CD14-positive monocyte (primary cell): Measurements from ENCODE around the gene POLE. TPM values are rescaled to one million over a fixed set of nuclear protein-coding genes. Genes with fewer than 3 reads are reported as not detected.

Experiments
- DNase-seq, 3 donors: peaks; one replicate each; pipeline ENCODE4 v3.0.0-alpha.2; 2011 to 2022
- H2AFZ ChIP-seq: 2 replicates; pipeline ENCODE4 v1.6.0; 2012; ENCODE audit warnings: mild to moderate bottlenecking, low read depth, low read length, inconsistent platforms; ENCODE audit not compliant: insufficient read depth, poor library complexity, severe bottlenecking
- H3K27ac ChIP-seq, 2 donors: 1 replicate in 1 of 2; 2 replicates in 1 of 2; pipeline ENCODE4 v1.5.1; 2012 to 2013; ENCODE audit warnings: low read length in 2 of 2, control low read depth in 1 of 2, inconsistent platforms in 1 of 2, low read depth in 1 of 2, mild to moderate bottlenecking in 1 of 2
- H3K27me3 ChIP-seq, 2 donors: one replicate each; pipeline versions ENCODE4 v1.6.0 to v1.6.1; 2011 to 2013; ENCODE audit warnings: low read length in 2 of 2; ENCODE audit not compliant: control insufficient read depth in 2 of 2, insufficient read depth in 2 of 2
- H3K36me3 ChIP-seq, 2 donors: replicated peaks in 1 of 2; 1 replicate in 1 of 2; 2 replicates in 1 of 2; pipeline versions ENCODE4 v1.5.1 to v1.6.1; 2012 to 2013; ENCODE audit warnings: low read length in 2 of 2, control low read depth in 1 of 2, inconsistent platforms in 1 of 2, mild to moderate bottlenecking in 1 of 2; ENCODE audit not compliant: insufficient read depth in 2 of 2, control insufficient read depth in 1 of 2
- H3K4me1 ChIP-seq, 2 donors: 1 replicate in 1 of 2; 2 replicates in 1 of 2; pipeline versions ENCODE4 v1.5.1 to v1.6.1; 2012 to 2013; ENCODE audit warnings: low read length in 2 of 2, control low read depth in 1 of 2, inconsistent platforms in 1 of 2, mild to moderate bottlenecking in 1 of 2, moderate library complexity in 1 of 2; ENCODE audit not compliant: insufficient read depth in 2 of 2, control insufficient read depth in 1 of 2
- H3K4me2 ChIP-seq: replicated peaks from 2 replicates; pipeline ENCODE3; 2012; ENCODE audit warnings: low read length, moderate library complexity, mild to moderate bottlenecking; ENCODE audit not compliant: poor library complexity, severe bottlenecking; ENCODE audit errors: extremely low read depth
- H3K4me3 ChIP-seq, 3 experiments: fragments of 200-600 bp in 1 of 3; sonication (generic) in 1 of 3; replicated peaks in 1 of 3; 1 replicate in 2 of 3; 2 replicates in 1 of 3; pipeline ENCODE4 v1.5.1; 2011 to 2013; ENCODE audit warnings: low read length in 3 of 3, mild to moderate bottlenecking in 3 of 3, control low read depth in 2 of 3, low read depth in 2 of 3, inconsistent platforms in 1 of 3, moderate library complexity in 1 of 3
- H3K79me2 ChIP-seq: 2 replicates; pipeline ENCODE4 v1.6.0; 2012; ENCODE audit warnings: mild to moderate bottlenecking, control low read depth, inconsistent platforms, low read length, moderate library complexity; ENCODE audit not compliant: insufficient read depth
- H3K9ac ChIP-seq: 2 replicates; pipeline ENCODE4 v1.6.0; 2017; ENCODE audit warnings: low read length, mild to moderate bottlenecking; ENCODE audit not compliant: insufficient read depth, poor library complexity, severe bottlenecking
- H3K9me3 ChIP-seq, 2 donors: replicated peaks in 1 of 2; 1 replicate in 1 of 2; 2 replicates in 1 of 2; pipeline versions ENCODE4 v1.5.1 to v1.6.1; 2012 to 2013; ENCODE audit warnings: low read length in 2 of 2, control low read depth in 1 of 2; ENCODE audit not compliant: control insufficient read depth in 1 of 2, insufficient read depth in 1 of 2
- H4K20me1 ChIP-seq: 2 replicates; pipeline ENCODE4 v1.6.0; 2012; ENCODE audit warnings: mild to moderate bottlenecking, low read length, control low read depth, moderate library complexity; ENCODE audit not compliant: insufficient read depth
- H3K27ac Mint-ChIP-seq, 7 donors: one replicate each; pipeline ENCODE4 v1.8.0; 2020; ENCODE audit warnings: mild to moderate bottlenecking in 7 of 7, mixed read lengths in 7 of 7, moderate library complexity in 6 of 7, inconsistent platforms in 2 of 7
- H3K27me3 Mint-ChIP-seq, 3 donors: one replicate each; pipeline ENCODE4 v1.8.0; 2021 to 2022; ENCODE audit warnings: low read depth in 3 of 3, mild to moderate bottlenecking in 3 of 3, mixed read lengths in 3 of 3, moderate library complexity in 3 of 3, inconsistent platforms in 1 of 3
- H3K36me3 Mint-ChIP-seq, 2 donors: one replicate each; pipeline ENCODE4 v1.8.0; 2020; ENCODE audit warnings: mixed read lengths in 2 of 2, inconsistent platforms in 1 of 2, mild to moderate bottlenecking in 1 of 2
- H3K4me1 Mint-ChIP-seq: one replicate; pipeline ENCODE4 v1.8.0; 2020; ENCODE audit warnings: mild to moderate bottlenecking, mixed read lengths
- H3K4me3 Mint-ChIP-seq, 2 donors: one replicate each; pipeline ENCODE4 v1.8.0; 2020; ENCODE audit warnings: mild to moderate bottlenecking in 2 of 2, mixed read lengths in 2 of 2, moderate library complexity in 1 of 2
- H3K9me3 Mint-ChIP-seq, 7 donors: one replicate each; pipeline ENCODE4 v1.8.0; 2020 to 2022; ENCODE audit warnings: mixed read lengths in 7 of 7, mild to moderate bottlenecking in 6 of 7, moderate library complexity in 6 of 7, inconsistent platforms in 2 of 7
- CTCF ChIP-seq: fragments of 200-600 bp; IDR thresholded peaks from one replicate; pipeline ENCODE4 v1.8.0; 2022; ENCODE audit warnings: antibody characterized with exemption, mild to moderate bottlenecking
- WGBS: methylation state at CpG from one replicate; pipeline ENCODE4 v1.1.5; 2013; ENCODE audit warnings: missing lambda C conversion rate; ENCODE audit not compliant: insufficient coverage; 5-methylcytosine and 5-hydroxymethylcytosine counted together
- intact Hi-C, 2 donors: fragments of 100-400 bp; cut with micrococcal nuclease; formaldehyde crosslinking; loops; one replicate each; pipeline versions ENCODE4 v1.15.0 to v1.15.1; 2023
- polyA plus RNA-seq, 3 donors: library from polyadenylated mRNA; depleted of rRNA in 1 of 3; unstranded in 2 of 3; stranded (reverse) in 1 of 3; fragments of 300-500 nt in 2 of 3; fragments of >200 nt in 1 of 3; fragmentation: Illumina TruSeq in 2 of 3; gene quantifications; 1 replicate in 2 of 3; 2 replicates in 1 of 3; pipeline ENCODE4 v1.2.3, GENCODE V29; 2012 to 2021

POLE gene
- polyA plus RNA-seq, 3 donors = 1.00 to 24.2 (median 2.2) TPM

GRCh38 chr12:132585177-132585576, 102.0 kb downstream of the POLE start:
- H3K27ac Mint-ChIP-seq = no peak overlapping the region
- no peaks in the 10 kb centered on the region for H3K27me3 ChIP-seq
- no peaks in the 10 kb centered on the region for H3K4me1 Mint-ChIP-seq
- no peaks in the 10 kb centered on the region for H4K20me1 ChIP-seq
- H3K27ac ChIP-seq = no peak overlapping the region
- no peak overlapping the region for H3K9ac ChIP-seq
- H3K9me3 ChIP-seq = peaks cover 0 to 9% of the 10 kb centered on the region in 2 donors
- no peak for DNase-seq
- no peak overlapping the region for H3K4me3 ChIP-seq
- intact Hi-C loops = no loop called here
- TF ChIP-seq CTCF = no peak
- H3K27me3 Mint-ChIP-seq = peaks cover 2 to 7% (median 7%) of the 10 kb centered on the region in 3 donors
- no peak overlapping the region for H2AFZ ChIP-seq
- WGBS = 83% methylated on average over 20 of the region's 24 CpGs
- H3K4me1 ChIP-seq = no peaks in the 10 kb centered on the region
- no peaks in the 10 kb centered on the region for H3K79me2 ChIP-seq
- peaks cover 0 to 6% (median 3%) of the 10 kb centered on the region in 7 donors for H3K9me3 Mint-ChIP-seq
- H3K36me3 Mint-ChIP-seq = peaks cover 12 to 22% of the 10 kb centered on the region in 2 donors
- peaks cover 9 to 12% of the 10 kb centered on the region in 2 donors for H3K36me3 ChIP-seq
- H3K4me2 ChIP-seq = no peak overlapping the region
- no peak overlapping the region for H3K4me3 Mint-ChIP-seq

- Histone ChIP-seq H3K79me2 (no peaks in the 10 kb centered on the region), H3K36me3 (peaks cover 9 to 12% of the 10 kb centered on the region in 2 donors), H4K20me1 (no peaks in the 10 kb centered on the region), H3K27ac (no peak overlapping the region), H2AFZ (no peak overlapping the region), H3K4me3 (no peak overlapping the region), H3K4me2 (no peak overlapping the region), H3K27me3 (no peaks in the 10 kb centered on the region), H3K9me3 (peaks cover 0 to 9% of the 10 kb centered on the region in 2 donors), H3K4me1 (no peaks in the 10 kb centered on the region), H3K9ac (no peak overlapping the region)
- TF ChIP-seq CTCF = no peak
- no peak for DNase-seq
- H3K27me3 Mint-ChIP-seq = peaks cover 2 to 4% (median 2%) of the 10 kb centered on the region in 3 donors
- intact Hi-C loops = no loop called here
- peaks cover 15 to 30% of the 10 kb centered on the region in 2 donors for H3K36me3 Mint-ChIP-seq
- peaks cover 0 to 6% (median 3%) of the 10 kb centered on the region in 7 donors for H3K9me3 Mint-ChIP-seq
- no peaks in the 10 kb centered on the region for H3K4me1 Mint-ChIP-seq
- 94% methylated on average over 6 of the region's 14 CpGs for WGBS
- no peak overlapping the region for H3K27ac Mint-ChIP-seq
- H3K4me3 Mint-ChIP-seq = no peak overlapping the region
Observed at GRCh38 chr12:132584429-132584828, 102.7 kb downstream of the POLE start.
